ENCODE results near the gene TRIM69. TPM values are rescaled to one million over a fixed set of nuclear protein-coding genes. Genes with fewer than 3 reads are reported as not detected.
"Not testable (repeated sequence)": the region's sequence is repeated elsewhere in the genome, so short reads cannot be mapped to it uniquely, and the experiment has no call there.

The TRIM69 gene
- total RNA-seq, 1 donor from 2014 or later = 37.2 TPM

- H3K9me3 Mint-ChIP-seq (ENCODE audit: unreplicated experiment) = peaks cover 2% of the 10 kb centered on the region
- no peaks in the 10 kb centered on the region for H3K27me3 ChIP-seq (ENCODE audit: insufficient read depth, low read length)
- no peaks in the 10 kb centered on the region for H3K79me2 ChIP-seq (ENCODE audit: insufficient read depth, low read length)
- H3K4me3 ChIP-seq (ENCODE audit: insufficient read depth, low read depth, low read length) = no peak overlapping the region
- H3K4me1 Mint-ChIP-seq (ENCODE audit: low read depth, unreplicated experiment) = peaks cover 17% of the 10 kb centered on the region
- no peaks in the 10 kb centered on the region for H3K4me1 ChIP-seq (ENCODE audit: insufficient read depth, low read length)
- no peaks in the 10 kb centered on the region for H3K36me3 ChIP-seq (ENCODE audit: insufficient read depth, low read length)
- peaks cover 3% of the 10 kb centered on the region for H3K36me3 Mint-ChIP-seq (ENCODE audit: low read depth, unreplicated experiment)
- H3K27ac ChIP-seq (ENCODE audit: low read depth, low read length) = no peak overlapping the region
- TF ChIP-seq CTCF (IDR thresholded peaks at IDR 0.05; ENCODE audit: insufficient read depth, low read depth, low read length) = no peak
- no peak for TF ChIP-seq EZH2 (IDR thresholded peaks at IDR 0.05; ENCODE audit: insufficient read depth, low read length)
- no peaks in the 10 kb centered on the region for H4K20me1 ChIP-seq (ENCODE audit: insufficient read depth, low read length)
- peak overlapping the region; percentile 79 for H3K27ac Mint-ChIP-seq (ENCODE audit: unreplicated experiment)
- H3K9me3 ChIP-seq (ENCODE audit: insufficient read depth, low read depth, low read length) = no peaks in the 10 kb centered on the region
- DNase-seq (ENCODE audit: low read depth) (no peak), FAIRE-seq (no peak)
- no peak overlapping the region for H2AFZ ChIP-seq (ENCODE audit: low read depth, low read length)
- H3K9ac ChIP-seq (ENCODE audit: low read length) = no peak overlapping the region
- no peak overlapping the region for H3K4me3 Mint-ChIP-seq (ENCODE audit: unreplicated experiment)
- H3K27me3 Mint-ChIP-seq (ENCODE audit: low read depth, unreplicated experiment) = no peaks in the 10 kb centered on the region
- H3K4me2 ChIP-seq (ENCODE audit: low read length) = no peak overlapping the region
Observed at GRCh38 chr15:44735482-44736180, 697 bp upstream of the TRIM69 start.

GRCh38 chr15:44738340-44738984, 2.1 kb downstream of the TRIM69 start:
- Histone ChIP-seq H2AFZ (ENCODE audit: low read depth, low read length) (no peak overlapping the region), H3K79me2 (ENCODE audit: insufficient read depth, low read length) (no peaks in the 10 kb centered on the region), H3K4me3 (ENCODE audit: insufficient read depth, low read depth, low read length) (no peak overlapping the region), H3K27me3 (ENCODE audit: insufficient read depth, low read length) (no peaks in the 10 kb centered on the region), H4K20me1 (ENCODE audit: insufficient read depth, low read length) (no peaks in the 10 kb centered on the region), H3K4me1 (ENCODE audit: insufficient read depth, low read length) (no peaks in the 10 kb centered on the region), H3K36me3 (ENCODE audit: insufficient read depth, low read length) (no peaks in the 10 kb centered on the region), H3K9ac (ENCODE audit: low read length) (no peak overlapping the region), H3K4me2 (ENCODE audit: low read length) (no peak overlapping the region), H3K27ac (ENCODE audit: low read depth, low read length) (no peak overlapping the region), H3K9me3 (ENCODE audit: insufficient read depth, low read depth, low read length) (no peaks in the 10 kb centered on the region)
- H3K27me3 Mint-ChIP-seq (ENCODE audit: low read depth, unreplicated experiment) = no peaks in the 10 kb centered on the region
- FAIRE-seq = peak; percentile 63
- peaks cover 9% of the 10 kb centered on the region for H3K4me1 Mint-ChIP-seq (ENCODE audit: low read depth, unreplicated experiment)
- peak; percentile 20 for DNase-seq (ENCODE audit: low read depth)
- H3K27ac Mint-ChIP-seq (ENCODE audit: unreplicated experiment) = no peak overlapping the region
- peaks cover 7% of the 10 kb centered on the region for H3K9me3 Mint-ChIP-seq (ENCODE audit: unreplicated experiment)
- peaks cover 3% of the 10 kb centered on the region for H3K36me3 Mint-ChIP-seq (ENCODE audit: low read depth, unreplicated experiment)
- TF ChIP-seq CTCF (IDR thresholded peaks at IDR 0.05; ENCODE audit: insufficient read depth, low read depth, low read length) = peak; percentile 78
- TF ChIP-seq EZH2 (IDR thresholded peaks at IDR 0.05; ENCODE audit: insufficient read depth, low read length) = no peak
- H3K4me3 Mint-ChIP-seq (ENCODE audit: unreplicated experiment) = no peak overlapping the region

- not testable (repeated sequence) for H3K36me3 Mint-ChIP-seq (ENCODE audit: low read depth, unreplicated experiment)
Observed at GRCh38 chr15:44739222-44739847, 3.0 kb downstream of the TRIM69 start.

GRCh38 chr15:44743454-44743853, 7.1 kb downstream of the TRIM69 start:
- H3K36me3 ChIP-seq (ENCODE audit: insufficient read depth, low read length); H3K27me3 Mint-ChIP-seq (ENCODE audit: low read depth, unreplicated experiment); H3K9me3 Mint-ChIP-seq (ENCODE audit: unreplicated experiment); H3K36me3 Mint-ChIP-seq (ENCODE audit: low read depth, unreplicated experiment); FAIRE-seq; H3K9me3 ChIP-seq (ENCODE audit: insufficient read depth, low read depth, low read length); H3K9ac ChIP-seq (ENCODE audit: low read length); H4K20me1 ChIP-seq (ENCODE audit: insufficient read depth, low read length); H3K4me2 ChIP-seq (ENCODE audit: low read length); H3K79me2 ChIP-seq (ENCODE audit: insufficient read depth, low read length); H3K4me1 ChIP-seq (ENCODE audit: insufficient read depth, low read length); H3K4me3 Mint-ChIP-seq (ENCODE audit: unreplicated experiment); H3K27me3 ChIP-seq (ENCODE audit: insufficient read depth, low read length); H3K4me3 ChIP-seq (ENCODE audit: insufficient read depth, low read depth, low read length); H3K4me1 Mint-ChIP-seq (ENCODE audit: low read depth, unreplicated experiment); H2AFZ ChIP-seq (ENCODE audit: low read depth, low read length); DNase-seq (ENCODE audit: low read depth); H3K27ac Mint-ChIP-seq (ENCODE audit: unreplicated experiment); H3K27ac ChIP-seq (ENCODE audit: low read depth, low read length): not testable (repeated sequence)

More at GRCh38 chr15:44739222-44739847, 3.0 kb downstream of the TRIM69 start:
- H3K79me2 ChIP-seq (ENCODE audit: insufficient read depth, low read length); H3K36me3 ChIP-seq (ENCODE audit: insufficient read depth, low read length); H3K27me3 ChIP-seq (ENCODE audit: insufficient read depth, low read length); H3K4me3 Mint-ChIP-seq (ENCODE audit: unreplicated experiment); H3K4me3 ChIP-seq (ENCODE audit: insufficient read depth, low read depth, low read length); H3K27ac Mint-ChIP-seq (ENCODE audit: unreplicated experiment); H2AFZ ChIP-seq (ENCODE audit: low read depth, low read length); H3K4me1 Mint-ChIP-seq (ENCODE audit: low read depth, unreplicated experiment); FAIRE-seq; DNase-seq (ENCODE audit: low read depth); H3K9me3 ChIP-seq (ENCODE audit: insufficient read depth, low read depth, low read length); H4K20me1 ChIP-seq (ENCODE audit: insufficient read depth, low read length); H3K4me2 ChIP-seq (ENCODE audit: low read length); H3K27me3 Mint-ChIP-seq (ENCODE audit: low read depth, unreplicated experiment); H3K27ac ChIP-seq (ENCODE audit: low read depth, low read length); H3K4me1 ChIP-seq (ENCODE audit: insufficient read depth, low read length); H3K9me3 Mint-ChIP-seq (ENCODE audit: unreplicated experiment); H3K9ac ChIP-seq (ENCODE audit: low read length): not testable (repeated sequence)

Measured in astrocyte (in vitro differentiated cells and primary cell).